ENCODE results near the gene G3BP1.

G3BP1 gene

DNA sequence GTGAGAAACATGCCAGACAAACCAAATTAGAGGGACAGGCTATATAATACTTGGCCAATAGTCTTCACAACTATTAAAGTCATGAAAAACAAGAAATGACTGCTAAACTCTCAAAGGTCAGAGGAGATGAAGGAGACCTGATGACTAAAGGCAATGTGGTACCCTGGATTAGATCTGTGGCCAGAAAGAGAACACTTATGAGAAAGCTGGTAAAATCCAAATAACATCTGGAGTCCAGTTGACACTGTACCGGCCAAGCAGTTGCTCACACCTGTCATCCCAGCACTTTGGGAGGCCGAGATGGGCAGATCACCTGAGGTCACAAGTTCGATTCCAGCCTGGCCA is 37.7 kb upstream of the G3BP1 start:
- H3K4me1 Mint-ChIP-seq = peaks cover 9% of the 10 kb centered on the region
- TF ChIP-seq, protein P1, sequence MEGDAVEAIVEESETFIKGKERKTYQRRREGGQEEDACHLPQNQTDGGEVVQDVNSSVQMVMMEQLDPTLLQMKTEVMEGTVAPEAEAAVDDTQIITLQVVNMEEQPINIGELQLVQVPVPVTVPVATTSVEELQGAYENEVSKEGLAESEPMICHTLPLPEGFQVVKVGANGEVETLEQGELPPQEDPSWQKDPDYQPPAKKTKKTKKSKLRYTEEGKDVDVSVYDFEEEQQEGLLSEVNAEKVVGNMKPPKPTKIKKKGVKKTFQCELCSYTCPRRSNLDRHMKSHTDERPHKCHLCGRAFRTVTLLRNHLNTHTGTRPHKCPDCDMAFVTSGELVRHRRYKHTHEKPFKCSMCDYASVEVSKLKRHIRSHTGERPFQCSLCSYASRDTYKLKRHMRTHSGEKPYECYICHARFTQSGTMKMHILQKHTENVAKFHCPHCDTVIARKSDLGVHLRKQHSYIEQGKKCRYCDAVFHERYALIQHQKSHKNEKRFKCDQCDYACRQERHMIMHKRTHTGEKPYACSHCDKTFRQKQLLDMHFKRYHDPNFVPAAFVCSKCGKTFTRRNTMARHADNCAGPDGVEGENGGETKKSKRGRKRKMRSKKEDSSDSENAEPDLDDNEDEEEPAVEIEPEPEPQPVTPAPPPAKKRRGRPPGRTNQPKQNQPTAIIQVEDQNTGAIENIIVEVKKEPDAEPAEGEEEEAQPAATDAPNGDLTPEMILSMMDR (IDR thresholded peaks at IDR 0.05; ENCODE audit: unreplicated experiment in 3 of 3) = no peak
- peaks cover 3% of the 10 kb centered on the region for H3K36me3 Mint-ChIP-seq (ENCODE audit: low read depth)
- H3K27ac Mint-ChIP-seq = no peak overlapping the region
- peaks cover 13% of the 10 kb centered on the region for H3K9me3 Mint-ChIP-seq
- H3K4me3 Mint-ChIP-seq = no peak overlapping the region
- H3K27me3 Mint-ChIP-seq (ENCODE audit: low read depth) = no peaks in the 10 kb centered on the region

GRCh38 chr5:151735646-151736045 is 36.1 kb upstream of the G3BP1 start:
- Mint-ChIP-seq H3K4me1 (peaks cover 22% of the 10 kb centered on the region), H3K9me3 (no peaks in the 10 kb centered on the region), H3K27ac (peak overlapping the region in 2 of 3 experiments; percentile 74 to 94), H3K36me3 (ENCODE audit: low read depth) (peaks cover under 1% of the 10 kb centered on the region), H3K27me3 (ENCODE audit: low read depth) (no peaks in the 10 kb centered on the region), H3K4me3 (no peak overlapping the region)
- TF ChIP-seq, protein P1 (IDR thresholded peaks at IDR 0.05; ENCODE audit: unreplicated experiment in 3 of 3) = no peak

GRCh38 chr5:151737431-151737830 is 34.3 kb upstream of the G3BP1 start:
- Mint-ChIP-seq H3K36me3 (ENCODE audit: low read depth) (peaks cover 4% of the 10 kb centered on the region), H3K4me1 (peaks cover 30% of the 10 kb centered on the region), H3K27ac (peak overlapping the region; percentile 37 to 97 (median 94)), H3K9me3 (no peaks in the 10 kb centered on the region), H3K4me3 (no peak overlapping the region), H3K27me3 (ENCODE audit: low read depth) (no peaks in the 10 kb centered on the region)
- TF ChIP-seq, protein P1 (IDR thresholded peaks at IDR 0.05; ENCODE audit: unreplicated experiment in 3 of 3) = no peak

- H3K36me3 Mint-ChIP-seq (ENCODE audit: low read depth) = peaks cover 11% of the 10 kb centered on the region
- H3K4me3 Mint-ChIP-seq = no peak overlapping the region
- peak overlapping the region; percentile 94 to 97 (median 96) for H3K27ac Mint-ChIP-seq
- H3K27me3 Mint-ChIP-seq (ENCODE audit: low read depth) = no peaks in the 10 kb centered on the region
- H3K9me3 Mint-ChIP-seq = no peaks in the 10 kb centered on the region
- TF ChIP-seq, protein P1 (IDR thresholded peaks at IDR 0.05; ENCODE audit: unreplicated experiment in 3 of 3) = no peak
- H3K4me1 Mint-ChIP-seq = peaks cover 35% of the 10 kb centered on the region
Measured at GRCh38 chr5:151738125-151738848, 33.5 kb upstream of the G3BP1 start.

DNA sequence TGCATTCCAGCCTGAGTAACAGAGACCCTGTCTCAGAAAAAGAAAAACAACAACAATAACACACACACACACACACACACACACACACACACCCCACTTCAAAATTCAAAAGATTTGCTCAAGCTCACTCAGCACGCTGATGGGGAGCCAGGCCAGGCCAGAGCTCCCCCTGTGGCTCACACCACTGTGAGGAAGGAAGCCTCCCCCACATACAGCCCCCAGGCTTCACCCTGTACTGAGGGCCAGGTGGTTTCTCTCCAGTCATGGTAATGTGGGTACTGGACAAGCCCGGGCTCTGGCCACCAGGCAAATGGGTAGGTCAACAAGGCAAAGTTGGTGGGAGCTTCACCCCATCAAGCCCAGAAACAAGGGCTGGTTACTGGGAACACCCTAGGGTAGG is 32.4 kb upstream of the G3BP1 start:
- H3K27ac Mint-ChIP-seq = peak overlapping the region; percentile 94 to 97 (median 96)
- H3K4me1 Mint-ChIP-seq = peaks cover 35% of the 10 kb centered on the region
- H3K9me3 Mint-ChIP-seq = no peaks in the 10 kb centered on the region
- H3K36me3 Mint-ChIP-seq (ENCODE audit: low read depth) = peaks cover 20% of the 10 kb centered on the region
- no peaks in the 10 kb centered on the region for H3K27me3 Mint-ChIP-seq (ENCODE audit: low read depth)
- no peak overlapping the region for H3K4me3 Mint-ChIP-seq
- TF ChIP-seq, protein P1 (IDR thresholded peaks at IDR 0.05; ENCODE audit: unreplicated experiment in 3 of 3) = no peak

- TF ChIP-seq, protein P1 (IDR thresholded peaks at IDR 0.05; ENCODE audit: unreplicated experiment in 3 of 3) = no peak
- Mint-ChIP-seq H3K36me3 (ENCODE audit: low read depth) (peaks cover 23% of the 10 kb centered on the region), H3K4me3 (peak overlapping the region; percentile 8 to 29 (median 17)), H3K4me1 (peaks cover 35% of the 10 kb centered on the region), H3K27me3 (ENCODE audit: low read depth) (no peaks in the 10 kb centered on the region), H3K9me3 (no peaks in the 10 kb centered on the region), H3K27ac (peak overlapping the region; percentile 94 to 97 (median 96))
Measured at GRCh38 chr5:151739939-151740335, 31.8 kb upstream of the G3BP1 start.

Data from nephron (organoid).